Erythroblast (primary cell): Measurements from ENCODE around the gene PDZRN4.
A peak's percentile ranks its signal among the peaks of the same experiment; 100 is the strongest.

Experiments used
- DNase-seq, 2 experiments: peaks; one replicate each; lab custom pipeline; 2025; lab: John Stamatoyannopoulos, UW
- GATA1 ChIP-seq: IDR thresholded peaks from 2 replicates; pipeline ENCODE4 v1.6.1; 2011; ENCODE audit warnings: low read depth, mild to moderate bottlenecking, control low read depth, low read length, moderate library complexity
- POLR2A ChIP-seq: IDR thresholded peaks from 2 replicates; pipeline ENCODE4 v1.6.1; 2011; ENCODE audit warnings: mild to moderate bottlenecking, low read length

Gene PDZRN4

DNA sequence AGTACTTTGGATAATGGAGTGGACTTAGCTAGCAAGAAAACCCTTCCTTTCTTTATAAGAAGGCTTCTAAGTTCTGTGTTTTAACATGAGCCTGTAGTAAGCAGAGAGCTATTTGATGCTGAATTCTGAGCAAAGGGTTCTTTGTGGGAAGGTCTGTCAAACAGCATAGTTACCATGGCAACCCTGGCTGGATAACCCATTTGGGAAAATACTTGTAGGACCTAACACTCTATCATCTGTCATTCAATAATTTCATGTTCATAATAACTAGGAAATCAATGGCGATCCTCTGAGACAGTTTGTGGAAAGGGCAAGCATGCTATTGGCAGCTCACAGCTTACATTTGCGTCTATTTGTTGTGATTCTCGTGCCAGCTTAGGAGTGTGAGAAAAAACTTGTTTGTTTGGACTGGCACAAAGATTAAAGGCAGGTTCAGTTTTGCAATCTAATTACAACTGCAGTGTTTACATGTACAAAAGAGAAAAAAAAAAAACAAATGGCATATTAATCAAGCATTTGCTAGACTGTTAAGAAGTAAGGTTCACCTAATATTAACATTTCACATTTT lies 219.2 kb downstream of the PDZRN4 start:
- TF ChIP-seq GATA1 (no peak), POLR2A (no peak)
- DNase-seq, result no peak

DNA sequence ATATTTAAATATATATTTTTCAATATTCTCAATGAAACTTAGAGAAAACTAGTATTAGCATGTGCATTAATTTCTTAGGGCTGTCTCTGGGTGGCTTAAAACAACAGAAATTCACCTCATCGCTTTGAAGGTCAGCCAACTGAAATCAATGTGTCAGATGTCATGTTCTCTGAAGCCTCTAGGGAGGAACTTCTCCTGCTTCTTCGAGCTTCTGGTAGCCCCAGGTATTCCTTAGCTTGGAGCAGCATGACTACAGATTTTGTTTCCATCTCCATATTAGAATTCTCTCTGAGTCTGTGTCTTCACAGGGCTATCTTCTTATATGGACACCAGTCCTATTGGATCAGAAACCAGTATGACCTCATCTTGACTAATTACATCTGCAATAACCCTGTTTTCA lies 221.5 kb downstream of the PDZRN4 start:
- no peak for DNase-seq
- TF ChIP-seq POLR2A, result no peak
- TF ChIP-seq GATA1, result no peak

DNA sequence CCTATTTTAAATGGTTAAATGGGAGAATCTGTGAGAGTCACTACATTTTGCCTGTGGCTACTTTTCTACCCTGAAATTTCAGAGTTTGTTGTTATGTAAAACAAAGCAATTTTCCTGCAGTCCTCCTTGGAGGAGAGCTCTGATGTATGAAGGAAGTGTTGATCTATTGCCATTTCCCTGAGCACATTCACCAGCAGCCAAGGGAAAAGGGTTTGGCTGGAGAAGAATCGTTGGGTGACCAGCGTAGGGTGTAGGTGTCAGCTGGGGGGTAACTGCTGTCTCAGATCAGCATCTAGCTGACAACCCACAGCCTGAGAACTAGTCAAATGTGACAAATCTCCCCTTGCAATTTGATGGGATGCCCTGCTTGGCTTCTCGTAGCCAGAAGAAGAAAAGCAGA lies 230.5 kb downstream of the PDZRN4 start:
- no peak for TF ChIP-seq POLR2A
- no peak for TF ChIP-seq GATA1
- DNase-seq, result no peak

DNA sequence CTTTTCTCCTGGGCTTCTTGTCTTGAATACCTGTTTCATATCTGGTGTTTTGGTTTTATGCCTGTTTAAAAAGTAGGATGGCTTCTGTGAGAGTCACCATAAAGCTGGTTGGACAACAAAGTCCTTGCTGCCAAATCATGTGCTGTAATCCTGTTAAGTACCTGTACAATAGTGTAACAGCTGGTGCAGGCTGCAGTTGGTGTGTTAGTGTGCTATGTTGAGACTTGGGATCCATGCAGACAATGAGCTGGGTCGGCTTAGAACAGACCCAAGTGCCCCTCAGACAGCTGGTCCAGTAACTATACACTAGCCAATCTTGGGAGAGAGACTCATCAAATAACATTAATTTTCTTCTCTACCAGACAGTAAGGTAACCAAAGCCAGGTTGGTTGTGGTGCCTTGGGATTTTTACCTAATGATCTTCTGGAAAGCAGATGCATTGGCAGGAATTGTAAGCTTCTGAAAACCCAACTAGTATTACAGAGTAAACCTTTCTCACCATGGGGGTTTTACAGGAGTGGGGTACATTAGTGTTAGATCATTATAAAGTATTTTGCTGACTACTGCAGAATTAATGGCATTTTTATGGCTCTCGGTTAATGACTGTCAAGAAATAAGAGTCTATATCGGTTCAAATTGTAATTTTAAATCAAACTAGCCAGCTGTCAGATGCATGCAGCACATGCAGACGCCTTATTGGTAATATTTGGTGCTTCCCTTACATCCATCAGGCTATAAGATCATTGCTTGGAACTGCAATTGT lies 231.2 kb downstream of the PDZRN4 start:
- TF ChIP-seq POLR2A (no peak), GATA1 (no peak)
- no peak for DNase-seq

DNA sequence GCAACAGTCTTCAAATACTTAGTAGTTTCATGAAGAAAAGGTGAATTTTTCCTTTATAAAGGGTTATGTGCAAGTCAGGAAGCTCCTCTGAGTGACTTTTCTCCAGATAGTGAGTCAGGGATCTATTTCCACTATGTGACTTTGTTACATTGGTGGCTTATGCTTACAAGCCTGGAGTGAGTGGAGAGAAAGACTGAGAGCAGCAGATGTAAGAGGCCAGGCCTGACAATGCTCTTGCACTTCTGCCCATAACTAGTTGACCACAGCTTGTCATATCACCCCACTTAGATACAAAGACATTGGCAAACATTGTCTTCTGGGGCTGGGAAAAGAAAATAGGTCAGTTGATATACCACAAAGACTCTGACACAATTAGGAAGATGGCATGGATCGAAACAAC lies 236.5 kb downstream of the PDZRN4 start:
- TF ChIP-seq POLR2A, result no peak
- no peak for TF ChIP-seq GATA1
- no peak for DNase-seq

DNA sequence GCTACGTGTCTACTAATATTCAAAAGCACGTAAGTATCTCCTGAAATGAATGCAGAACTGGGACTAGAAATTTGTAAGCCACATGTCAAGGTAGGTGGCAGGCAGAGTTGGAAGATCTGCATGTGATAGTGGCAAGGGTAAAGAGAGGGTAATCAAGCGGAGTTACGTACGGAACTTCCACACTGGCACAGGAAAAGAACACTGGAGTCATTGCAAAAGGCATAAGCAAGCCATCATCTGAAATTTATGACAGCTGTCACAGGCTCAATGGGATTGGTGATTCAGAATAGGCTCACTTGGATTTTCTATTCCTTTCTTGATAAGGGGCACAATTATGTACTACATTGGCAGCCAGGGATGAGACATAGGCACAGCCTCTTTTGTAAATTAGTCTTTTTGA lies 245.3 kb downstream of the PDZRN4 start:
- no peak for DNase-seq
- no peak for TF ChIP-seq GATA1
- no peak for TF ChIP-seq POLR2A

DNA sequence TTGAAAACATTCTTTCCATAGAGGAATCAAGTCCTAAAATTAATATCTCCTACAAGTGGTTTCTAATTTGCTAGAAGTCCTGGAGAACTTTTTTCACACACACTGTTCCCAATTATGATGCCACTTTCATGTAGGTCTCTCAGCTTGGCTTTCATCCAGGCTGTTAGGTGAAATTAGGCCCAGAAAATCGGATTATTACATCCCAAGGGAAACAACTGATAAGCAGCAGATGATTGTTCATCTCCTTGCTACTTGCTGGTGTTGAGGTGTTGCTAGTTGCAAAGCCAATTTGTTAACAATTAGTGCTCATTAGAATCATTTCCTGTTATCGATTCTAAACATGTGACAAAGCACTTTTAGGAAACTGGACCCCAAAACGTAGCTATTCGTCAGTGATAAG lies 248.0 kb downstream of the PDZRN4 start:
- no peak for DNase-seq
- TF ChIP-seq POLR2A (no peak), GATA1 (no peak)

DNA sequence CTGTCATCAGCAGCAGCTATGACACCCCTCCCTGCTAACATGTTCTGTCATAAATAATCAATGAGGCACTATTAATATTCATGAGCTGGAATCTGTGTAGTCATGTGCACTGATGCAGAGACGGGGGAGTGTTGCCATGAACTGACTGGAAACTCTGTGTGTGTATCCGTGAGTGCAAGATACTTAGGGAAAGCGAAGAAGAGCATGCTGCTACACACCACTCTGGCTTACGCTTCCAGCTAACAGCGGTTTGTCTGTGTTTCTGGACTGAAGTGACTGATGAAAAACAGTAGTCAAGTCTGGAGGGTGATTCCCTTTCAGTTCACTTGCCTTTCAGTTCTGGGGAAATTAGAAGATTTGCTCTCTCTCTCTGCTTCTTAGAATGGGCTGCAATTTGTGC lies 249.4 kb downstream of the PDZRN4 start:
- no peak for DNase-seq
- TF ChIP-seq POLR2A, result no peak
- TF ChIP-seq GATA1, result no peak

DNA sequence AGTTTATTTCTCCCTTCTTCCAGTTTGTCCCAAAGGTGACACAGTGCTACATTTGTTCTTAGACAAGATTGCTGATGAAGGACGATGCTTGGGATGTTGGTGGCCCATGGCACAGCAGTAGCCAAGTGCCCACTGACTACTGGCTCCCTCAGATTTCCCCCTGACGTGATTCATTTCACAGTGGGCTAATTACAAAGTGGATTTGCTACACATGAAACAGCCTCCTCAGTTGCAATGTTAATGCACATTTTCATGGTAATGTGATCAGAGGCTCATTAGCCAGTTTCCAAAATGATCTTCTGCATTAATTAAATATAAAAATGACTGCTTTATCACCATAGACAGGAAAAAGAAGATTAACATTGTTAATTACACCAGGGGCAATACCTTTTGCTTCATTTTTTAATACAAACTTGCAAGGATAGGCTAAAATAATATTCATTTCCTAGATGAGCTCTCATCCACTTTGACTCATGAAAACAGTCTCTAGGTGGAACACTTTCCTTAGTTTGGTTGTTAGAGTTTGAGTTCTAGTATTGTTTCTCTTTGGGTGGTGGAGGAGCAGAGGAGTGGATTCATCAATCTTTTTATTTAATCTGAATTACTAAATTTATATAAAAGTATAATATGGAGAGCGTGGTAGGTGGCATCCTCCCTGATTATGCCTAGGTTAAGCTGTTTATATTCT lies 250.9 kb downstream of the PDZRN4 start:
- no peak for TF ChIP-seq POLR2A
- TF ChIP-seq GATA1, result no peak
- DNase-seq, result no peak

DNA sequence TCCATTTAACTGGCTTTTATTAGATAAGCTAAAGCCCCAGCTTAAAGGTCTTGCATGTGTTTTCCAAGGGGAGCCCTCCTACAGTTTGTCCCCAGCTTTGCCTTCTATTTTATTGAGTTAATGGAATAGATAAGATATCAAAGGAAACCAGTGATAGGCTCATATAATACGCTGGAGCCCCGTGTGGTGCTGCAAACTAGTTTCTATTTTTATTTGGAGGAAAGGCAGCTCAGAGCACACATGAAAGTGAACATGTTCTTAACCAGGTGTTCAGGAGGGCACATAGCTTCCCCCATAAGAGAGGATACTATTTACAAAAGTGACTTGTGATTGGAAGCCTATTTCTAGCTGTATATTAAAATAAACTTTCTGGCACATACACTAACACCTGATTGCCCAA lies 251.7 kb downstream of the PDZRN4 start:
- TF ChIP-seq GATA1 (no peak), POLR2A (no peak)
- no peak for DNase-seq

DNA sequence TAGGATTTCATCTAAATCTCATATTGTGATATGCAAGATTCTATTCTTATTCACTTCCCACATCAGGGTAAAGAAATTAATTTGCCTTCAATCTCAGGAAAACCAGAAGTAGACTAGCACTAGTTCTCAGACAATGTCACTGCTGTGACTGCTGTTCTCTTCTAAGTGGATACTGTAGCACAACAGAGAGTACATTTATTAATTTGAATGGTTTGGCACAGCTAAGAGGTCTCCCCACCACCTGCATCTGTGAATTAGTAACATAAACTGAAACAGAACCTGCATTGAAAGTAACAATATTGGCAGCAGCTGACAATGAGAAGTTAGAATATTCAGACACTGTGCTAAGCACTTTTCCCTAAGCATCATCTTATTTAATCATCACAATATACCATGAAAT lies 253.1 kb downstream of the PDZRN4 start:
- TF ChIP-seq GATA1, result no peak
- no peak for TF ChIP-seq POLR2A

DNA sequence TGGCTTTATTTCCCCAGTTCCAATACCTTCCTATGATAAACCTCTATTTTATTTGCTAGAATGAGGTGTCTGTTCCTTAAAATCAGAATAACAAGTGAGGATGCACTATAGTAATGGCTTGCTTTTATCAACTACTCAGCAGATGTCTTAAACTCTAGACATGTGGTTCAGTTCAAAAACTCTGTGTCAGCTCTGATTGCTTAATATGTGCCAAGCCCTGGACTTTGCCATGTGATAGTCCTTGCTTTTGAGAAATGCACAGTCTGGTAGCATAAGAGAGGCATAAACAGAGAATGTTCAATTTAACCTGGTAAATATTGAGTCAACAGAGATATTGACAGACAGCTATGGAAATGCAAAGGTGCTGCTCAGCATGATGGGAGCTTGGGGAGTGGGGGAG lies 254.8 kb downstream of the PDZRN4 start:
- TF ChIP-seq POLR2A (no peak), GATA1 (no peak)
- peak in 1 of 2 experiments; percentile 2 for DNase-seq

More for the DNA sequence above, 253.1 kb downstream of the PDZRN4 start:
- no peak for DNase-seq

DNA sequence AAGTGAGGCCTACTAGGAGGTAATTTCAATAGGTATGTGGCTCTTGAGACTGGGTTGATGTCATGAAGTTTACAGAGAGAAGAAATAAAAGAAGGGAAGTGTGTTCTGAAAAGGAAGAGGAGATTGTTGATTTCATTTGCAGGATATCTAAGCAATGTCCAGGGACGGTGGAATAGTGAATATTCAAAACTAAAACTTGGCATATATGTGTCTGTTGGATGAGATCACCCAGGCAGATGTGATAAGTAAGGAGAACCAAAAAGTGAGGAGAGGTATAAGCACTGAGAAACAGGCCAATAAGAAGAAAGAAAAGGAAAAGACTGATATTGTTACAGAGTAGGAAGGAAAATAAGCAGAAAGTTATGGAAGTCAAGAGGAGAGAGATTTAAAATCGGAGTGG lies 255.6 kb downstream of the PDZRN4 start:
- no peak for TF ChIP-seq POLR2A
- TF ChIP-seq GATA1, result no peak
- DNase-seq, result no peak

DNA sequence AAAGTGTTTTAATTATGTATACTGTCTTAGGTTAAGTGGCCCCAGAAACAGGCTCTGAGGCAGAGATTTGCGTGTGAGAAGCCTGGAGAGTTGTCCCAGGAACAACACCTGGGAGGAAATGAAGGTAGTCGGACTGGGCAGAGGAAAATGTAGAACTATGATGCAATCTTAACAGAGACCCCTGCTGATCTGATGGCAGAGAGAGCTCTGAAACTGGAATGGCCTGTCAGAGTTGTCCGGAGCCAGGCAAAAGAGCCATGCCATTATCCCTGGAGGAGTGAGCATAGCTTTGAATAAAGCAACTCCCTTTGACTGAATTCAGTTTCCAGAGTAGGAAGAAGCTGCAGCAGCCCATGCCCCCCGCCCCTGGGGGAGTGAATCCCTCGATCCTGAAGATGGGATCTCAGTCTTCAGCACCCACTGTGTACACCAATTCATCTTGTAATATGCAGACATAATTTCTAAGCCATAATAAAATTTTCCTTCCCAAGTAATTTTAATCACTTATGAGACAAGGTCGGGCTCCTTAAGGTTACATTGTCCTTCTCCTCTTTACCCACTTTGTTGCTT lies 264.8 kb downstream of the PDZRN4 start:
- TF ChIP-seq GATA1 (no peak), POLR2A (no peak)
- no peak for DNase-seq
